ENCODE measurements around the gene TAP2. TPM values are rescaled to one million over a fixed set of nuclear protein-coding genes. Genes with fewer than 3 reads are reported as not detected.

The TAP2 gene
- total and polyA plus RNA-seq, 2 of the 13 experiments (the other 11 are each of a cell fraction or from before 2014, with no cell fraction given), result 10.3 to 17.6 TPM

DNA sequence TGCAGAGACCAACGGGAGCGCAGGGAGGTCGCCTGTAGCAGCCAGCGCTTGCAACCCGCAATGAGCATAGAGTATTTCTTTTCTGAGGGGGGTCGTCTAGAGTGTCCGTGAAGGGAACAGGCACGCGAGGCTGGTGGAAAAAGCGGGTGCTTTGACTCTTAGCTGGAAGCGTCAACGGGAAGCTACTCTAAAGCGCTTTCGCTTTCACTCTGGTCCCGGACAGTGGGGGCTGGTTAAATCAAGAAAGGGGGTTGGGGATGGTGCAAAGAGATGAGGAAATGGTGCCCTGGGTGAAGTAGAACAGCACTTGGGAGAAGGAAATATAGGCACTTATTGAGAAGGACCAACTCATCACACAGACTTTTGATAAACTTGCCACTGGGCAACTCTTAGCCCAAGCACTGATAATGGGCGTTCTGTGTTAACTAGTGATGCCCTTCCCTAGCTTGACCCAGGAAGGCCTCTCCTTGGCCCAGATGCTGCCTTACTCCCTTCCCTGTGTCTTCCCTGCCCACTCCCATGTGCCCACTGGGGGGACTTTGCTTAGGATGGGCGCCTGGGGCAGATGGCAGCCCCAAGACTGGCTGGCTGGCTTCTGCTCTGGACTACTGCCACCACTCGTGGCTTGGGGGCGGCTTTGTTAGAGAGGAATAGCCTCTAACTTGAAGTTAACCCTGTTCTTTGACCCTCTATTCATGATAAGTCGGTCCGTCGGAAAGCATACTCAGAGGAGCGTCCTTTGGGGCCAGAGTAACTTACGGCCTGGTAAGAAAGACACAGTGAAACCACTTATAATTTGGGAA is 16.0 kb upstream of the TAP2 start (continued):
- TF ChIP-seq, protein P1, sequence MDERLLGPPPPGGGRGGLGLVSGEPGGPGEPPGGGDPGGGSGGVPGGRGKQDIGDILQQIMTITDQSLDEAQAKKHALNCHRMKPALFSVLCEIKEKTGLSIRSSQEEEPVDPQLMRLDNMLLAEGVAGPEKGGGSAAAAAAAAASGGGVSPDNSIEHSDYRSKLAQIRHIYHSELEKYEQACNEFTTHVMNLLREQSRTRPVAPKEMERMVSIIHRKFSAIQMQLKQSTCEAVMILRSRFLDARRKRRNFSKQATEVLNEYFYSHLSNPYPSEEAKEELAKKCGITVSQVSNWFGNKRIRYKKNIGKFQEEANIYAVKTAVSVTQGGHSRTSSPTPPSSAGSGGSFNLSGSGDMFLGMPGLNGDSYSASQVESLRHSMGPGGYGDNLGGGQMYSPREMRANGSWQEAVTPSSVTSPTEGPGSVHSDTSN (CRISPR knock-in tag; IDR thresholded peaks at IDR 0.05), result no peak
- TF ChIP-seq CAMTA2 (CRISPR knock-in tag; IDR thresholded peaks at IDR 0.05; ENCODE audit: borderline replicate concordance), result no peak
- TF ChIP-seq XRCC5 (optimal IDR thresholded peaks at IDR 0.05; ENCODE audit: low read length), result peak; percentile 46
- TF ChIP-seq POLR2AphosphoS2 (IDR thresholded peaks at IDR 0.05; ENCODE audit: low read depth, low read length), result no peak
- TF ChIP-seq SETDB1 (CRISPR knock-in tag; IDR thresholded peaks at IDR 0.05; ENCODE audit: borderline replicate concordance), result no peak
- TF ChIP-seq DMAP1 (CRISPR knock-in tag; IDR thresholded peaks at IDR 0.05), result no peak
- TF ChIP-seq, protein P2, sequence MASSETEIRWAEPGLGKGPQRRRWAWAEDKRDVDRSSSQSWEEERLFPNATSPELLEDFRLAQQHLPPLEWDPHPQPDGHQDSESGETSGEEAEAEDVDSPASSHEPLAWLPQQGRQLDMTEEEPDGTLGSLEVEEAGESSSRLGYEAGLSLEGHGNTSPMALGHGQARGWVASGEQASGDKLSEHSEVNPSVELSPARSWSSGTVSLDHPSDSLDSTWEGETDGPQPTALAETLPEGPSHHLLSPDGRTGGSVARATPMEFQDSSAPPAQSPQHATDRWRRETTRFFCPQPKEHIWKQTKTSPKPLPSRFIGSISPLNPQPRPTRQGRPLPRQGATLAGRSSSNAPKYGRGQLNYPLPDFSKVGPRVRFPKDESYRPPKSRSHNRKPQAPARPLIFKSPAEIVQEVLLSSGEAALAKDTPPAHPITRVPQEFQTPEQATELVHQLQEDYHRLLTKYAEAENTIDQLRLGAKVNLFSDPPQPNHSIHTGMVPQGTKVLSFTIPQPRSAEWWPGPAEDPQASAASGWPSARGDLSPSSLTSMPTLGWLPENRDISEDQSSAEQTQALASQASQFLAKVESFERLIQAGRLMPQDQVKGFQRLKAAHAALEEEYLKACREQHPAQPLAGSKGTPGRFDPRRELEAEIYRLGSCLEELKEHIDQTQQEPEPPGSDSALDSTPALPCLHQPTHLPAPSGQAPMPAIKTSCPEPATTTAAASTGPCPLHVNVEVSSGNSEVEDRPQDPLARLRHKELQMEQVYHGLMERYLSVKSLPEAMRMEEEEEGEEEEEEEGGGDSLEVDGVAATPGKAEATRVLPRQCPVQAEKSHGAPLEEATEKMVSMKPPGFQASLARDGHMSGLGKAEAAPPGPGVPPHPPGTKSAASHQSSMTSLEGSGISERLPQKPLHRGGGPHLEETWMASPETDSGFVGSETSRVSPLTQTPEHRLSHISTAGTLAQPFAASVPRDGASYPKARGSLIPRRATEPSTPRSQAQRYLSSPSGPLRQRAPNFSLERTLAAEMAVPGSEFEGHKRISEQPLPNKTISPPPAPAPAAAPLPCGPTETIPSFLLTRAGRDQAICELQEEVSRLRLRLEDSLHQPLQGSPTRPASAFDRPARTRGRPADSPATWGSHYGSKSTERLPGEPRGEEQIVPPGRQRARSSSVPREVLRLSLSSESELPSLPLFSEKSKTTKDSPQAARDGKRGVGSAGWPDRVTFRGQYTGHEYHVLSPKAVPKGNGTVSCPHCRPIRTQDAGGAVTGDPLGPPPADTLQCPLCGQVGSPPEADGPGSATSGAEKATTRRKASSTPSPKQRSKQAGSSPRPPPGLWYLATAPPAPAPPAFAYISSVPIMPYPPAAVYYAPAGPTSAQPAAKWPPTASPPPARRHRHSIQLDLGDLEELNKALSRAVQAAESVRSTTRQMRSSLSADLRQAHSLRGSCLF (CRISPR knock-in tag; IDR thresholded peaks at IDR 0.05; ENCODE audit: borderline replicate concordance), result no peak
- TF ChIP-seq, protein P3, sequence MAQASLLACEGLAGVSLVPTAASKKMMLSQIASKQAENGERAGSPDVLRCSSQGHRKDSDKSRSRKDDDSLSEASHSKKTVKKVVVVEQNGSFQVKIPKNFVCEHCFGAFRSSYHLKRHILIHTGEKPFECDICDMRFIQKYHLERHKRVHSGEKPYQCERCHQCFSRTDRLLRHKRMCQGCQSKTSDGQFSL (CRISPR knock-in tag; IDR thresholded peaks at IDR 0.05), result no peak
- TF ChIP-seq SKI (IDR thresholded peaks at IDR 0.05; ENCODE audit: partially characterized antibody), result no peak
- no peak for TF ChIP-seq AKAP8 (CRISPR knock-in tag; IDR thresholded peaks at IDR 0.05)
- TF ChIP-seq, protein P4, sequence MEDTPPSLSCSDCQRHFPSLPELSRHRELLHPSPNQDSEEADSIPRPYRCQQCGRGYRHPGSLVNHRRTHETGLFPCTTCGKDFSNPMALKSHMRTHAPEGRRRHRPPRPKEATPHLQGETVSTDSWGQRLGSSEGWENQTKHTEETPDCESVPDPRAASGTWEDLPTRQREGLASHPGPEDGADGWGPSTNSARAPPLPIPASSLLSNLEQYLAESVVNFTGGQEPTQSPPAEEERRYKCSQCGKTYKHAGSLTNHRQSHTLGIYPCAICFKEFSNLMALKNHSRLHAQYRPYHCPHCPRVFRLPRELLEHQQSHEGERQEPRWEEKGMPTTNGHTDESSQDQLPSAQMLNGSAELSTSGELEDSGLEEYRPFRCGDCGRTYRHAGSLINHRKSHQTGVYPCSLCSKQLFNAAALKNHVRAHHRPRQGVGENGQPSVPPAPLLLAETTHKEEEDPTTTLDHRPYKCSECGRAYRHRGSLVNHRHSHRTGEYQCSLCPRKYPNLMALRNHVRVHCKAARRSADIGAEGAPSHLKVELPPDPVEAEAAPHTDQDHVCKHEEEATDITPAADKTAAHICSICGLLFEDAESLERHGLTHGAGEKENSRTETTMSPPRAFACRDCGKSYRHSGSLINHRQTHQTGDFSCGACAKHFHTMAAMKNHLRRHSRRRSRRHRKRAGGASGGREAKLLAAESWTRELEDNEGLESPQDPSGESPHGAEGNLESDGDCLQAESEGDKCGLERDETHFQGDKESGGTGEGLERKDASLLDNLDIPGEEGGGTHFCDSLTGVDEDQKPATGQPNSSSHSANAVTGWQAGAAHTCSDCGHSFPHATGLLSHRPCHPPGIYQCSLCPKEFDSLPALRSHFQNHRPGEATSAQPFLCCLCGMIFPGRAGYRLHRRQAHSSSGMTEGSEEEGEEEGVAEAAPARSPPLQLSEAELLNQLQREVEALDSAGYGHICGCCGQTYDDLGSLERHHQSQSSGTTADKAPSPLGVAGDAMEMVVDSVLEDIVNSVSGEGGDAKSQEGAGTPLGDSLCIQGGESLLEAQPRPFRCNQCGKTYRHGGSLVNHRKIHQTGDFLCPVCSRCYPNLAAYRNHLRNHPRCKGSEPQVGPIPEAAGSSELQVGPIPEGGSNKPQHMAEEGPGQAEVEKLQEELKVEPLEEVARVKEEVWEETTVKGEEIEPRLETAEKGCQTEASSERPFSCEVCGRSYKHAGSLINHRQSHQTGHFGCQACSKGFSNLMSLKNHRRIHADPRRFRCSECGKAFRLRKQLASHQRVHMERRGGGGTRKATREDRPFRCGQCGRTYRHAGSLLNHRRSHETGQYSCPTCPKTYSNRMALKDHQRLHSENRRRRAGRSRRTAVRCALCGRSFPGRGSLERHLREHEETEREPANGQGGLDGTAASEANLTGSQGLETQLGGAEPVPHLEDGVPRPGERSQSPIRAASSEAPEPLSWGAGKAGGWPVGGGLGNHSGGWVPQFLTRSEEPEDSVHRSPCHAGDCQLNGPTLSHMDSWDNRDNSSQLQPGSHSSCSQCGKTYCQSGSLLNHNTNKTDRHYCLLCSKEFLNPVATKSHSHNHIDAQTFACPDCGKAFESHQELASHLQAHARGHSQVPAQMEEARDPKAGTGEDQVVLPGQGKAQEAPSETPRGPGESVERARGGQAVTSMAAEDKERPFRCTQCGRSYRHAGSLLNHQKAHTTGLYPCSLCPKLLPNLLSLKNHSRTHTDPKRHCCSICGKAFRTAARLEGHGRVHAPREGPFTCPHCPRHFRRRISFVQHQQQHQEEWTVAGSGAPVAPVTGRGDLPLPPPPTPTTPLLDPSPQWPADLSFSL (CRISPR knock-in tag; IDR thresholded peaks at IDR 0.05), result no peak; the same call in 1 of the 2 replicates
- no peak for TF ChIP-seq FOXM1 (CRISPR knock-in tag; IDR thresholded peaks at IDR 0.05)
- TF ChIP-seq, protein P5, sequence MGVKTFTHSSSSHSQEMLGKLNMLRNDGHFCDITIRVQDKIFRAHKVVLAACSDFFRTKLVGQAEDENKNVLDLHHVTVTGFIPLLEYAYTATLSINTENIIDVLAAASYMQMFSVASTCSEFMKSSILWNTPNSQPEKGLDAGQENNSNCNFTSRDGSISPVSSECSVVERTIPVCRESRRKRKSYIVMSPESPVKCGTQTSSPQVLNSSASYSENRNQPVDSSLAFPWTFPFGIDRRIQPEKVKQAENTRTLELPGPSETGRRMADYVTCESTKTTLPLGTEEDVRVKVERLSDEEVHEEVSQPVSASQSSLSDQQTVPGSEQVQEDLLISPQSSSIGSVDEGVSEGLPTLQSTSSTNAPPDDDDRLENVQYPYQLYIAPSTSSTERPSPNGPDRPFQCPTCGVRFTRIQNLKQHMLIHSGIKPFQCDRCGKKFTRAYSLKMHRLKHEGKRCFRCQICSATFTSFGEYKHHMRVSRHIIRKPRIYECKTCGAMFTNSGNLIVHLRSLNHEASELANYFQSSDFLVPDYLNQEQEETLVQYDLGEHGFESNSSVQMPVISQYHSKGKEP (CRISPR knock-in tag; IDR thresholded peaks at IDR 0.05), result no peak
- no peak for TF ChIP-seq SMAD9 (CRISPR knock-in tag; IDR thresholded peaks at IDR 0.05)
